Measurements from ENCODE around the gene MZT1.

Gene MZT1

GRCh38 chr13:72678312-72678711 lies 49.1 kb downstream of the MZT1 start:
- no peak for DNase-seq

DNA sequence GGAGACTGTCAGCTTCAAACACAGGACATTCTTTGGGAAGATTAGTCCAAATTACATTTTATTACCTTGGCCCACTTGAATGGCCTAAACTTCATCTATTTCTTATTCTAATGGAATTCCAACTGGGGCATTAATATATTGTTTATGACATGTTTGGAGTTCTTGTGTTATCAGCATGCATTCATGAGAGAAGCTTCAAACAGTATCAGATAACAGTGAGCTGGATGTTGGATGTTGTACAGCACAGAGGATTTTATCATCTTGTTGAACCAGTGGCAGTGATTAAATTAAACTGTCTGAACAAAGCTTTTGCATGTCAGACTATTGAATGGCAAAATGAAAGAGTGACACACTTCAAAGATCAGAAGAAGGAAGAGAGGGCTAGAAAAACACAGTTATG lies 50.0 kb downstream of the MZT1 start:
- no peak for DNase-seq

DNA sequence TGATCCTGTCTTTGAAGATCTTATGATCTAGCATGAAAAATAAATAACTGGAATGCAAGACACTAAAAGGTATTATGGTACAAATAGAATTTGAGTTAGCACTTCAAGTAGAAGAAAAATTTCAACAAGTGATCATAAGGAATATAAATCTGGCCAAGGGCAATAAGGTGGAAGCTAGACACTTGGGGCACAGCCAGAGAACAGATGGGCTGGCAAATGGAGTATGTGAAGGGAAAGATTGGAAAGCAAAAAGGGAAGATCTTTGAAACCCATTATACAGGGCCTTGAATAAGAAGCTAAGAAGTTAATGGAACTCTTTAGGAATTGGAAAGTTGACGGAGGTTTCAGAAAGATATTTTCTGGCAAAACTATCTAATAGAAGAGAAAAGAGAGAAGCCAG lies 61.0 kb downstream of the MZT1 start:
- DNase-seq, result no peak

DNA sequence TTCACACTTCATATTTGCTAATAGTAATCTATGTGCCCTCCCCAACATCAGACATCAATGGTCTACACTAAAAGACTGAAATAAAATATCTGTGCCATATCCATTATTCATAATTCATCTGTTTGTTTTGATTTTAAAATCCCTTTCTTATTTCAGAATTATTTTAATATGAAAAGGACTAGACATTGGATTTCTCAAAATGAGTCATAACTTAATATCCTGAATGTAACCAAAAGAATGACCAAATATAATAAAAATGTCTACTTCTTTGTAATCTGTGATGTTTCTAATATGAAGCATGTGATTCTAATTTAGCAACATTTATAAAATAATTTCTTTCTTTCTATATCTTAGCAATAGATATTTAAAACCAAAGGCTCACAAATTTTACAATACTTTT lies 64.9 kb downstream of the MZT1 start:
- no peak for DNase-seq

All from stimulated activated naive CD4-positive, alpha-beta T cell (primary cell).